Activated T-helper 9 cell treated with anti-CD3 and anti-CD28 coated beads, Interleukin-2, amount 50 U/mL, for 16 hours (primary cell): ENCODE measurements around the gene NSUN4.

Source experiments
- DNase-seq: peaks from one replicate; pipeline ENCODE4 v3.0.0-alpha.2; 2020; ENCODE audit warnings: low read depth

Gene NSUN4

GRCh38 chr1:46406881-46407608 lies 66.4 kb downstream of the NSUN4 start:
- DNase-seq = no peak

- no peak for DNase-seq
Observed at GRCh38 chr1:46407636-46408035, 67.0 kb downstream of the NSUN4 start.

- DNase-seq = no peak
Observed at GRCh38 chr1:46408356-46409062, 67.9 kb downstream of the NSUN4 start.

GRCh38 chr1:46409063-46409372 lies 68.4 kb downstream of the NSUN4 start:
- DNase-seq = no peak

- no peak for DNase-seq
Observed at GRCh38 chr1:46410156-46411009, 69.8 kb downstream of the NSUN4 start.

GRCh38 chr1:46411010-46411405 lies 70.4 kb downstream of the NSUN4 start:
- DNase-seq = no peak
